H9 (cell line): ENCODE data around the gene GALNT7. TPM values are rescaled to one million over a fixed set of nuclear protein-coding genes. Genes with fewer than 3 reads are reported as not detected.

Experiments
- DNase-seq: peaks from one replicate; pipeline ENCODE4 v3.0.0-alpha.2; 2017
- H2AFZ ChIP-seq: one replicate; pipeline ENCODE4 v1.6.1; 2013; ENCODE audit warnings: mild to moderate bottlenecking, low read length, control low read depth, moderate library complexity
- H2AK5ac ChIP-seq: 2 replicates; pipeline ENCODE4 v1.6.1; 2013; ENCODE audit warnings: low read length, control low read depth, mixed read lengths; ENCODE audit not compliant: insufficient read length
- H2BK120ac ChIP-seq: one replicate; pipeline ENCODE4 v1.6.1; 2013; ENCODE audit warnings: low read depth, mild to moderate bottlenecking, low read length, control low read depth, inconsistent platforms; ENCODE audit not compliant: poor library complexity, severe bottlenecking
- H2BK12ac ChIP-seq: 2 replicates; pipeline ENCODE4 v1.6.1; 2013; ENCODE audit warnings: low read length, control low read depth, mixed read lengths, low read depth; ENCODE audit not compliant: insufficient read length
- H2BK15ac ChIP-seq: 2 replicates; pipeline ENCODE4 v1.6.1; 2013; ENCODE audit warnings: low read depth, low read length, control low read depth
- H2BK20ac ChIP-seq: one replicate; pipeline ENCODE4 v1.6.1; 2013; ENCODE audit warnings: low read depth, mild to moderate bottlenecking, low read length, control low read depth, inconsistent platforms; ENCODE audit not compliant: poor library complexity, severe bottlenecking
- H2BK5ac ChIP-seq: 2 replicates; pipeline ENCODE4 v1.6.1; 2013; ENCODE audit warnings: low read length, control low read depth, mixed read lengths; ENCODE audit not compliant: insufficient read length
- H3K14ac ChIP-seq: 2 replicates; pipeline ENCODE4 v1.6.1; 2013; ENCODE audit warnings: low read length, control low read depth; ENCODE audit not compliant: insufficient read depth
- H3K18ac ChIP-seq: 2 replicates; pipeline ENCODE4 v1.6.1; 2013; ENCODE audit warnings: low read depth, mild to moderate bottlenecking, mixed read lengths, low read length, control low read depth; ENCODE audit not compliant: insufficient read length
- H3K23ac ChIP-seq: 2 replicates; pipeline ENCODE4 v1.6.1; 2013; ENCODE audit warnings: low read length, control low read depth, mixed read lengths, low read depth; ENCODE audit not compliant: insufficient read length
- H3K23me2 ChIP-seq: 2 replicates; pipeline ENCODE4 v1.6.1; 2013; ENCODE audit warnings: low read depth, mild to moderate bottlenecking, mixed read lengths, low read length, control low read depth; ENCODE audit not compliant: insufficient read length, poor library complexity, severe bottlenecking
- H3K27ac ChIP-seq: 2 replicates; pipeline ENCODE4 v1.5.1; 2013; ENCODE audit warnings: low read length, control low read depth, mixed read lengths, low read depth; ENCODE audit not compliant: insufficient read length
- H3K27me3 ChIP-seq: 2 replicates; pipeline ENCODE4 v1.6.1; 2013; ENCODE audit warnings: low read length, control low read depth, inconsistent platforms; ENCODE audit not compliant: insufficient read depth
- H3K4ac ChIP-seq: 2 replicates; pipeline ENCODE4 v1.6.1; 2013; ENCODE audit warnings: low read depth, mild to moderate bottlenecking, control low read depth, inconsistent platforms, low read length, moderate library complexity
- H3K4me1 ChIP-seq: 2 replicates; pipeline ENCODE4 v1.6.1; 2013; ENCODE audit warnings: low read length, control low read depth, inconsistent platforms; ENCODE audit not compliant: insufficient read depth
- H3K4me2 ChIP-seq: 2 replicates; pipeline ENCODE4 v1.6.1; 2013; ENCODE audit warnings: low read length, control low read depth, mixed read lengths; ENCODE audit not compliant: insufficient read length, insufficient read depth
- H3K56ac ChIP-seq: 2 replicates; pipeline ENCODE4 v1.6.1; 2013; ENCODE audit warnings: low read depth, mild to moderate bottlenecking, mixed read lengths, low read length, control low read depth; ENCODE audit not compliant: insufficient read length
- H3K79me1 ChIP-seq: 2 replicates; pipeline ENCODE4 v1.6.1; 2013; ENCODE audit warnings: low read depth, mild to moderate bottlenecking, moderate library complexity, low read length, control low read depth, inconsistent platforms; ENCODE audit not compliant: insufficient read depth, poor library complexity, severe bottlenecking
- H3K79me2 ChIP-seq: 2 replicates; pipeline ENCODE4 v1.6.1; 2013; ENCODE audit warnings: low read length, control low read depth, inconsistent platforms; ENCODE audit not compliant: insufficient read depth
- H3K9ac ChIP-seq: 2 replicates; pipeline ENCODE4 v1.6.1; 2013; ENCODE audit warnings: low read length, control low read depth, mixed read lengths; ENCODE audit not compliant: insufficient read length; ENCODE audit errors: extremely low read depth
- H3K9me3 ChIP-seq: one replicate; pipeline ENCODE4 v1.6.1; 2013; ENCODE audit warnings: low read depth, low read length, inconsistent platforms; ENCODE audit not compliant: control insufficient read depth
- H3T11ph ChIP-seq: one replicate; pipeline ENCODE4 v1.6.1; 2013; ENCODE audit warnings: mild to moderate bottlenecking, low read length, control low read depth, inconsistent platforms
- H4K20me1 ChIP-seq: one replicate; pipeline ENCODE4 v1.6.1; 2013; ENCODE audit not compliant: control insufficient read depth, insufficient read length, insufficient read depth
- H4K5ac ChIP-seq: 2 replicates; pipeline ENCODE4 v1.6.1; 2013; ENCODE audit warnings: low read depth, mild to moderate bottlenecking, mixed read lengths, low read length, control low read depth; ENCODE audit not compliant: insufficient read length
- H4K8ac ChIP-seq: replicated peaks from 2 replicates; pipeline ENCODE4 v1.6.1; 2013; ENCODE audit warnings: low read length, control low read depth, mixed read lengths, low read depth; ENCODE audit not compliant: insufficient read length
- H4K91ac ChIP-seq: 2 replicates; pipeline ENCODE4 v1.6.1; 2013; ENCODE audit warnings: low read depth, mild to moderate bottlenecking, moderate library complexity, mixed read lengths, low read length, control low read depth; ENCODE audit not compliant: insufficient read length
- H3K27ac Mint-ChIP-seq, 3 experiments: 2 replicates in 2 of 3; 3 replicates in 1 of 3; pipeline ENCODE4 v1.8.0; 2020 to 2021; ENCODE audit warnings: mixed read lengths in 3 of 3, mild to moderate bottlenecking in 1 of 3, moderate library complexity in 1 of 3
- H3K27me3 Mint-ChIP-seq: 2 replicates; pipeline ENCODE4 v1.8.0; 2021; ENCODE audit warnings: low read depth, mild to moderate bottlenecking, moderate library complexity, mixed read lengths
- H3K36me3 Mint-ChIP-seq, 3 experiments: 2 replicates in 2 of 3; 3 replicates in 1 of 3; pipeline ENCODE4 v1.8.0; 2020 to 2021; ENCODE audit warnings: low read depth in 3 of 3, mixed read lengths in 3 of 3; ENCODE audit not compliant: insufficient read depth in 1 of 3
- H3K4me1 Mint-ChIP-seq, 2 experiments: 2 replicates each; pipeline ENCODE4 v1.8.0; 2020; ENCODE audit warnings: mixed read lengths in 2 of 2
- H3K4me3 Mint-ChIP-seq, 2 experiments: 2 replicates in 1 of 2; 3 replicates in 1 of 2; pipeline ENCODE4 v1.8.0; 2020 to 2021; ENCODE audit warnings: mild to moderate bottlenecking in 2 of 2, mixed read lengths in 2 of 2, moderate library complexity in 1 of 2
- H3K9me3 Mint-ChIP-seq, 2 experiments: 2 replicates in 1 of 2; 3 replicates in 1 of 2; pipeline ENCODE4 v1.8.0; 2020; ENCODE audit warnings: mild to moderate bottlenecking in 2 of 2, mixed read lengths in 2 of 2, moderate library complexity in 1 of 2
- CTCF ChIP-seq: fragments of 200-600 bp; sonication (generic); conservative IDR thresholded peaks from 3 replicates; pipeline ENCODE4 v1.8.0; 2021; ENCODE audit warnings: antibody characterized with exemption, mild to moderate bottlenecking
- WGBS: extraction: QIAGEN DNeasy Blood & Tissue Kit; methylation state at CpG from one replicate; pipeline ENCODE4 v1.1.7; 2013; ENCODE audit warnings: missing lambda C conversion rate, low lambda C conversion rate, mixed read lengths; ENCODE audit not compliant: insufficient read length; ENCODE audit errors: extremely low coverage; 5-methylcytosine and 5-hydroxymethylcytosine counted together
- total RNA-seq: library from RNA; stranded (reverse); gene quantifications from 2 replicates; pipeline ENCODE4 v1.2.1, GENCODE V29; 2021

Gene GALNT7
- total RNA-seq, 1 experiment from 2014 or later, result 57.3 TPM

- Histone ChIP-seq H3K4me1 (peaks cover 5% of the 10 kb centered on the region; the same call in 1 of the 2 replicates), H3K23me2 (no peaks in the 10 kb centered on the region), H3K23ac (no peak overlapping the region), H3K18ac (no peak overlapping the region), H4K20me1 (no peaks in the 10 kb centered on the region), H3K4me2 (no peak overlapping the region), H3K4ac (no peak overlapping the region), H4K5ac (no peak overlapping the region), H3K14ac (no peak overlapping the region), H2BK15ac (no peak overlapping the region), H2BK120ac (no peak overlapping the region), H4K91ac (no peak overlapping the region), H2BK5ac (no peak overlapping the region), H3T11ph (no peak overlapping the region), H4K8ac (no peak overlapping the region), H3K56ac (no peak overlapping the region), H2BK20ac (no peak overlapping the region), H3K79me2 (peaks cover 20% of the 10 kb centered on the region; the same call in 1 of the 2 replicates), H3K9me3 (no peaks in the 10 kb centered on the region), H3K79me1 (peaks cover 5% of the 10 kb centered on the region), H3K9ac (no peak overlapping the region), H3K27ac (no peak overlapping the region), H2AK5ac (no peak overlapping the region), H3K27me3 (no peaks in the 10 kb centered on the region), H2AFZ (no peak overlapping the region), H2BK12ac (no peak overlapping the region)
- H3K4me3 Mint-ChIP-seq, result no peak overlapping the region
- H3K27ac Mint-ChIP-seq, result no peak overlapping the region
- TF ChIP-seq CTCF, result no peak
- no peak for DNase-seq
- no CpG with 5 or more reads among the region's 3 CpGs for WGBS
- peaks cover 7 to 11% of the 10 kb centered on the region in 2 experiments; a peak in 3 of 5 replicates for H3K9me3 Mint-ChIP-seq
- peaks cover 15 to 30% (median 26%) of the 10 kb centered on the region in 3 experiments for H3K36me3 Mint-ChIP-seq
- no peaks in the 10 kb centered on the region for H3K27me3 Mint-ChIP-seq
- H3K4me1 Mint-ChIP-seq, result peaks cover 37 to 45% of the 10 kb centered on the region in 2 experiments
Observed at GRCh38 chr4:173202395-173202794, 33.8 kb downstream of the GALNT7 start.
